Progenitor cell of endocrine pancreas (in vitro differentiated cells): Measurements from ENCODE around the gene RNF19B. TPM values are rescaled to one million over a fixed set of nuclear protein-coding genes. Genes with fewer than 3 reads are reported as not detected.
"Not testable (repeated sequence)": the region's sequence is repeated elsewhere in the genome, so short reads cannot be mapped to it uniquely, and the experiment has no call there.

Experiments
- DNase-seq: peaks from one replicate; pipeline ENCODE4 v3.0.0; 2021; ENCODE audit warnings: low spot score; ENCODE audit not compliant: unreplicated experiment
- H3K27ac Mint-ChIP-seq: 2 replicates; pipeline ENCODE4 v1.8.0; 2021; ENCODE audit warnings: mild to moderate bottlenecking, moderate library complexity, mixed read lengths
- H3K27me3 Mint-ChIP-seq: 2 replicates; pipeline ENCODE4 v1.8.0; 2021; ENCODE audit warnings: mixed read lengths
- H3K36me3 Mint-ChIP-seq: 2 replicates; pipeline ENCODE4 v1.8.0; 2022; ENCODE audit warnings: mixed read lengths; ENCODE audit not compliant: insufficient read depth
- H3K4me1 Mint-ChIP-seq: 2 replicates; pipeline ENCODE4 v1.8.0; 2021; ENCODE audit warnings: low read depth, mixed read lengths
- H3K4me3 Mint-ChIP-seq: 2 replicates; pipeline ENCODE4 v1.8.0; 2021; ENCODE audit warnings: low read depth, mild to moderate bottlenecking, moderate library complexity, mixed read lengths
- H3K9me3 Mint-ChIP-seq: 2 replicates; pipeline ENCODE4 v1.8.0; 2021; ENCODE audit warnings: low read depth, mixed read lengths
- CTCF ChIP-seq: fragments of 200-600 bp; sonication (generic); IDR thresholded peaks from one replicate; pipeline ENCODE4 v1.5.0; 2021; ENCODE audit warnings: antibody characterized with exemption, mild to moderate bottlenecking; ENCODE audit not compliant: unreplicated experiment
- total RNA-seq: library from RNA; stranded (reverse); gene quantifications from 2 replicates; pipeline ENCODE4 v1.2.1, GENCODE V29; 2021

RNF19B gene
- total RNA-seq, 1 donor from 2014 or later, result 14.2 TPM

GRCh38 chr1:32980080-32980479 lies 15.5 kb upstream of the RNF19B start:
- TF ChIP-seq CTCF, result no peak
- no peaks in the 10 kb centered on the region for H3K4me1 Mint-ChIP-seq
- H3K4me3 Mint-ChIP-seq, result no peak overlapping the region
- peaks cover 2% of the 10 kb centered on the region for H3K36me3 Mint-ChIP-seq
- H3K27ac Mint-ChIP-seq, result no peak overlapping the region
- H3K9me3 Mint-ChIP-seq, result no peaks in the 10 kb centered on the region
- peaks cover 8% of the 10 kb centered on the region for H3K27me3 Mint-ChIP-seq
- DNase-seq, result no peak

- H3K9me3 Mint-ChIP-seq, result no peaks in the 10 kb centered on the region
- peaks cover 2% of the 10 kb centered on the region for H3K36me3 Mint-ChIP-seq
- no peaks in the 10 kb centered on the region for H3K4me1 Mint-ChIP-seq
- peaks cover 8% of the 10 kb centered on the region for H3K27me3 Mint-ChIP-seq
- H3K27ac Mint-ChIP-seq, result no peak overlapping the region
- TF ChIP-seq CTCF, result no peak
- DNase-seq, result no peak
- H3K4me3 Mint-ChIP-seq, result no peak overlapping the region
Observed at GRCh38 chr1:32978854-32979253, 14.2 kb upstream of the RNF19B start.

GRCh38 chr1:32977546-32978087 lies 13.0 kb upstream of the RNF19B start:
- Mint-ChIP-seq H3K27ac (no peak overlapping the region), H3K9me3 (no peaks in the 10 kb centered on the region), H3K4me1 (no peaks in the 10 kb centered on the region), H3K4me3 (no peak overlapping the region), H3K27me3 (peaks cover 9% of the 10 kb centered on the region), H3K36me3 (peaks cover 2% of the 10 kb centered on the region)
- TF ChIP-seq CTCF, result no peak
- DNase-seq, result no peak

- H3K4me3 Mint-ChIP-seq, H3K27ac Mint-ChIP-seq, H3K36me3 Mint-ChIP-seq, H3K4me1 Mint-ChIP-seq, DNase-seq, H3K9me3 Mint-ChIP-seq: not testable (repeated sequence)
- peaks cover 29% of the 10 kb centered on the region for H3K27me3 Mint-ChIP-seq
Observed at GRCh38 chr1:32975055-32975454, 10.4 kb upstream of the RNF19B start.

GRCh38 chr1:32973458-32973857 lies 8.8 kb upstream of the RNF19B start:
- H3K27me3 Mint-ChIP-seq, result peaks cover 38% of the 10 kb centered on the region
- H3K4me3 Mint-ChIP-seq, H3K36me3 Mint-ChIP-seq, H3K9me3 Mint-ChIP-seq, H3K27ac Mint-ChIP-seq, DNase-seq, H3K4me1 Mint-ChIP-seq: not testable (repeated sequence)

- peak; percentile 49 for DNase-seq
- no peak for TF ChIP-seq CTCF
- no peak overlapping the region for H3K27ac Mint-ChIP-seq
- H3K4me3 Mint-ChIP-seq, result peak overlapping the region; percentile 72
- H3K36me3 Mint-ChIP-seq, result peaks cover 2% of the 10 kb centered on the region
- no peaks in the 10 kb centered on the region for H3K9me3 Mint-ChIP-seq
- H3K4me1 Mint-ChIP-seq, result peaks cover 2% of the 10 kb centered on the region
- H3K27me3 Mint-ChIP-seq, result peaks cover 43% of the 10 kb centered on the region
Observed at GRCh38 chr1:32972814-32973428, 8.3 kb upstream of the RNF19B start.
